Central memory CD8-positive, alpha-beta T cell (primary cell): ENCODE data around the gene SLC4A9.
"Not testable (repeated sequence)": the region's sequence is repeated elsewhere in the genome, so short reads cannot be mapped to it uniquely, and the experiment has no call there.

Experiments used
- ATAC-seq: fragments of 150-1000 bp; cut with Tn5 transposase; replicated peaks from 2 replicates; pipeline ENCODE4 v1.10.0; 2022; ENCODE audit warnings: mild to moderate bottlenecking, moderate FRiP score, moderate number of reproducible peaks; ENCODE audit not compliant: poor library complexity, severe bottlenecking; ENCODE audit errors: extremely low read depth
- DNase-seq, 2 donors: peaks; one replicate each; pipeline ENCODE4 v3.0.0; 2021; ENCODE audit warnings: low spot score in 2 of 2
- H3K27ac Mint-ChIP-seq: one replicate; pipeline ENCODE4 v1.8.0; 2022; ENCODE audit warnings: low read depth, mild to moderate bottlenecking, moderate library complexity, mixed read lengths
- H3K27me3 Mint-ChIP-seq: one replicate; pipeline ENCODE4 v1.8.0; 2022; ENCODE audit warnings: mixed read lengths
- H3K36me3 Mint-ChIP-seq: one replicate; pipeline ENCODE4 v1.8.0; 2022; ENCODE audit warnings: mild to moderate bottlenecking, moderate library complexity, mixed read lengths; ENCODE audit not compliant: insufficient read depth
- H3K4me1 Mint-ChIP-seq: one replicate; pipeline ENCODE4 v1.8.0; 2022; ENCODE audit warnings: mixed read lengths
- H3K4me3 Mint-ChIP-seq: one replicate; pipeline ENCODE4 v1.8.0; 2022; ENCODE audit warnings: mild to moderate bottlenecking, moderate library complexity, mixed read lengths
- H3K9me3 Mint-ChIP-seq: one replicate; pipeline ENCODE4 v1.8.0; 2022; ENCODE audit warnings: mixed read lengths

SLC4A9 gene

GRCh38 chr5:140342287-140342686, 17.7 kb upstream of the SLC4A9 start:
- no peak for DNase-seq

DNA sequence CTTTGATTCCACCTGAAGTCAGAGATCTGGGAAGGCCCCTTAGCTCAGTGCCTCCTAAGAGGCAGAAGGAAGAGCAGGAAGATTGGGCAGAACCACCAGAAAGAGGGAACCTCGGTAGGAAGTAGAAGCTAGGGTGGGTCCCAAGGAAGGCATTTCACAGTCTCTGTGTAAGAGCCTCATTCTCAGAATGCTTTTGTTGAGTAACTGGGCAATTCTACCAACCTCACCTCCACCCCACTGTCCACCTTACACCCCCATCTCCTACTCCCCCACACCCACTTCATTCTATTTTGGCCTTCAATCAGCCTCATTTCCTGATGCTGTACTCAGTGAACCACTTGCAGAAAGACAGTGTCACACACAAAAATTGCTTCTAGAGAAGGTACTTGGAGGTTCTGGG, 17.1 kb upstream of the SLC4A9 start:
- DNase-seq: no peak
- H3K9me3 Mint-ChIP-seq: no peaks in the 10 kb centered on the region
- H3K27me3 Mint-ChIP-seq: peaks cover 12% of the 10 kb centered on the region
- ATAC-seq: no peak
- no peak overlapping the region for H3K4me3 Mint-ChIP-seq
- peaks cover 2% of the 10 kb centered on the region for H3K36me3 Mint-ChIP-seq
- no peak overlapping the region for H3K27ac Mint-ChIP-seq
- peaks cover 26% of the 10 kb centered on the region for H3K4me1 Mint-ChIP-seq

More at GRCh38 chr5:140342287-140342686, 17.7 kb upstream of the SLC4A9 start:
- Mint-ChIP-seq H3K9me3 (no peaks in the 10 kb centered on the region), H3K36me3 (peaks cover 2% of the 10 kb centered on the region), H3K27me3 (peaks cover 5% of the 10 kb centered on the region), H3K27ac (no peak overlapping the region), H3K4me1 (peaks cover 25% of the 10 kb centered on the region), H3K4me3 (no peak overlapping the region)
- ATAC-seq: no peak

DNA sequence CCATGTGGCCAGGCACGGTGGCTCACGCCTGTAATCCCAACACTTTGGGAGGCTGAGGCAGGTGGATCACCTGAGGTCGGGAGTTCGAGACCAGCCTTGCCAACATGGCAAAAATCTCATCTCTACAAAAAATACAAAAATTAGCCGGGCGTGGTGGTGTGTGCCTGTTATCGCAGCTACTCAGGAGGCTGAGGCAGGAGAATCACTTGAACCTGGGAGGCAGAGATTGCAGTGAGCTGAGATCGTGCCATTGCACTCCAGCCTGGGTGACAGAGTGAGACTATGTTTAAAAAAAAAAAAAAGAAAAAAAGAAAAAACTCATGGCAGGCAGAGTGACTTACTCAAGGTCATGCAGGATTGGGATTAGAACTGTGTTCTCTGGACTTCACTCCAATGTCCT, 16.1 kb upstream of the SLC4A9 start:
- Mint-ChIP-seq H3K27me3 (peaks cover 21% of the 10 kb centered on the region), H3K4me1 (peaks cover 26% of the 10 kb centered on the region)
- ATAC-seq, DNase-seq, H3K9me3 Mint-ChIP-seq, H3K27ac Mint-ChIP-seq, H3K36me3 Mint-ChIP-seq, H3K4me3 Mint-ChIP-seq: not testable (repeated sequence)

GRCh38 chr5:140344683-140345423, 15.1 kb upstream of the SLC4A9 start:
- no peaks in the 10 kb centered on the region for H3K9me3 Mint-ChIP-seq
- H3K36me3 Mint-ChIP-seq: peaks cover 2% of the 10 kb centered on the region
- no peak overlapping the region for H3K27ac Mint-ChIP-seq
- peaks cover 26% of the 10 kb centered on the region for H3K4me1 Mint-ChIP-seq
- peaks cover 30% of the 10 kb centered on the region for H3K27me3 Mint-ChIP-seq
- DNase-seq: no peak
- ATAC-seq: no peak
- H3K4me3 Mint-ChIP-seq: peak overlapping the region; percentile 67

DNA sequence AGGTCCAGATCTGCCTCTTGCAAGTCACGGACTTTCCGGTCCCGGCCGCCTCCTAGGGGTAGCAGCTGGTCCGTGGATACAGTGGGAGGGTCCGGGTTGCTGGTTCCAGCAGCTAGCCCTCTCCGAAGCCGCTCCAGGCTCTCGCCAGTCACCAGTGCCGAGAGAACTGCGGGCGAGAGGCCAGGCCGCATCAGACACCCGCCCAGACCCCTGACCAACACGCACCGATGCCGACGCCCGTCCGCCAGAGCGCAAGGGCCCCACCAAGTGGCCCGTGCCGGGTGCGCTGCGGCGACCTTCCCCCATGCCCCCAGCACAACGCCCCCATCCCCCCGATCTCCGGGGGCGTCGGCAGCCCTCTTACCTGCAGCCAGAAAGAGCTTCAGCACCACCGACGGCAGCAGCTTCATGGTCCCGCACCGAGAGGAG, 14.1 kb upstream of the SLC4A9 start:
- H3K27ac Mint-ChIP-seq: no peak overlapping the region
- peaks cover 2% of the 10 kb centered on the region for H3K36me3 Mint-ChIP-seq
- peaks cover 41% of the 10 kb centered on the region for H3K27me3 Mint-ChIP-seq
- DNase-seq (no peak), ATAC-seq (no peak)
- peaks cover 26% of the 10 kb centered on the region for H3K4me1 Mint-ChIP-seq
- no peaks in the 10 kb centered on the region for H3K9me3 Mint-ChIP-seq
- H3K4me3 Mint-ChIP-seq: peak overlapping the region; percentile 67

DNA sequence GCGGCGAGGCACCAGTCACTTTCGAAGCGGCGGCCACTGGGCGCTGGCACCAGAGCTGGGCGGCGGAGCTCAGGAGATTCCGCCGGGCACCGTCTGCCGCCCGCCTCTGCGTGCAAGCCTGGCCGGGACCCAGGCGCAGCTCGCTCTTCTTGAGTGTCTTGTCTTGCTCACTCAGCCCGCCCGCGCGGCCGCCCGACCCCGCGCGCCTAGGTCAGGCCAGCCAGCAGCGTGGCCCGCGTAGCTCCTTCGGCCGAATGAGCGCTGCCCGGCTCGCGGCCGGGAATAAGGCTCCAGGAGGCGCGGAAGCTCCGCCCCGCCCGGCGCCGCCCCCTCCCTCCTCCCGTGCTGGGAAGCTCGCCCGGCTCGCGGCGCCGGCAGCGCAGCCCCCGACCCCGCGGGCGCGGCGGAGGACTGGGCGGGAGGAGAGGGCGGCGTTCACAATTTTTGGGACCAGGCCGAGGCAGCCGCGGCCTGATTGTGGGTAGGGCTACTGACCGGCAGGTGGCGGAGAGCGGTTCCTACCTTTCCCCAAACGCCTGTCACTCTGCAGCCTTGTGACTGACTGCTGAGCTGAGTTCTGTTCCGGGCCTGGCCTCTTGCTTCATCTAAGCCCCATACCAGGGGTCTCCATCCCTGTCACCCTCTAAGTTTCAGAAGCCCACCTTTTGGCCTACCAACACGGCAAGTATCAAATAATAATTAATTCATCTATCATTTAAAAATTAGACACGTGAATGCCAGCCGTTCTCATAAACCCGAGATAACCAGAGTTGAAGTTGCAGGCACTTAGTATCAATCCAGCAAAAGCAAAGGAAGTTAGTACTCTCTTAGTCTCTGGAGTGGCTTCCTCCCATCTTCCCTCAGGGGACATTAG, 13.4 kb upstream of the SLC4A9 start, which contains the start of gene HBEGF:
HBEGF (minus strand) TSS at position 256 of the 874 bp plus-strand sequence. CDS start 275 bp downstream, outside the sequence.
- DNase-seq: no peak
- ATAC-seq: peak; percentile 59
- H3K27ac Mint-ChIP-seq: no peak within 1 kb of the TSS
- peaks cover 2% of the 10 kb centered on the region for H3K36me3 Mint-ChIP-seq
- H3K4me3 Mint-ChIP-seq: peak within 1 kb of the TSS; percentile 67
- peaks cover 43% of the 10 kb centered on the region for H3K27me3 Mint-ChIP-seq
- peaks cover 26% of the 10 kb centered on the region for H3K4me1 Mint-ChIP-seq
- no peaks in the 10 kb centered on the region for H3K9me3 Mint-ChIP-seq

- Mint-ChIP-seq H3K27ac (no peak overlapping the region), H3K27me3 (peaks cover 43% of the 10 kb centered on the region), H3K9me3 (no peaks in the 10 kb centered on the region), H3K4me3 (peak overlapping the region; percentile 67), H3K4me1 (peaks cover 20% of the 10 kb centered on the region), H3K36me3 (peaks cover under 1% of the 10 kb centered on the region)
- DNase-seq (no peak), ATAC-seq (no peak)
Measured at GRCh38 chr5:140347360-140347759, 12.6 kb upstream of the SLC4A9 start.

DNA sequence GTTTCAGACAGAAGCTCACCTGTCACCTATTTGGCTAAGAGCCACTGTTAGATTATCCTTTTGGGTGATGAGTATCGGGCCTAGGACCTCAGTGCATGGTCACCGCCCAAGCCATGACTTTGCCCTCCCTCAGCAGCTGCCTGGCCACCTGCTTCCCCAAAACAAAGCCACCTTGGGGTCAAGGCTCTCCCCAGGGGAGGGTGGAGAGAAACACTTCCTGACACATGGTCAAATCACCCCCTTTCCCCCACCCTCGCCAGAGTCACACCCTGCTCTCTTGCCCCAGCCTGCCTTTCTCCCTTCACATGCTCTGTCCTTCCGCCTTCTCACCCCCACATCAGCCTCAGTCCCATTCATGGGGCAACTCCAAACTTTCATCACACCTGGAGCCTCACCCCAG, 11.9 kb upstream of the SLC4A9 start:
- no peak for ATAC-seq
- H3K4me1 Mint-ChIP-seq: peaks cover 13% of the 10 kb centered on the region

GRCh38 chr5:140349244-140349643, 10.8 kb upstream of the SLC4A9 start:
- DNase-seq (no peak), ATAC-seq (no peak)
- Mint-ChIP-seq H3K9me3 (no peaks in the 10 kb centered on the region), H3K4me1 (peaks cover 7% of the 10 kb centered on the region), H3K27ac (no peak overlapping the region), H3K4me3 (no peak overlapping the region), H3K27me3 (peaks cover 43% of the 10 kb centered on the region), H3K36me3 (no peaks in the 10 kb centered on the region)

More for the DNA sequence above, 11.9 kb upstream of the SLC4A9 start:
- Mint-ChIP-seq H3K27me3 (peaks cover 43% of the 10 kb centered on the region), H3K4me3 (no peak overlapping the region), H3K36me3 (no peaks in the 10 kb centered on the region), H3K27ac (no peak overlapping the region), H3K9me3 (no peaks in the 10 kb centered on the region)
- DNase-seq: no peak

- H3K36me3 Mint-ChIP-seq: no peaks in the 10 kb centered on the region
- peaks cover 7% of the 10 kb centered on the region for H3K4me1 Mint-ChIP-seq
- no peaks in the 10 kb centered on the region for H3K9me3 Mint-ChIP-seq
- no peak overlapping the region for H3K4me3 Mint-ChIP-seq
- peaks cover 42% of the 10 kb centered on the region for H3K27me3 Mint-ChIP-seq
- no peak overlapping the region for H3K27ac Mint-ChIP-seq
- DNase-seq (peak in 1 of 2 donors; percentile 60), ATAC-seq (peak; percentile 79)
Measured at GRCh38 chr5:140351609-140352334, 8.2 kb upstream of the SLC4A9 start.

DNA sequence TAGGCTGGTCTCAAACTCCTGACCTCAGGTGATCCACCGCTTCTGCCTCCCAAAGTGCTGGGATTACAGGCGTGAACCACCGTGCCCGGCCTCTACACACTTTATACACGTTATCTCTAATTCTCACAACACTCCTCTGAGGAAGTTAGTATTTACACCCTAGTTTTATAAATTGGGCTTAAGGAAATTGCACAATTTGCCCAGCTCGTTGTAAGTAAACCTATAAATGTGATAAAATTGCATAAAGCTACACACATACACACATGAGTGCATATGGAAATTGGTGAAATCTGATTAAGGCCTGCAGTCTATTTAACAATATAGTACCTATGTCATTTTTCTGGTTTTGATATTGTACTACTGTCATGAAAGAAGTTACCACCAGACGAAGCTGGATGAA, 4.4 kb upstream of the SLC4A9 start:
- H3K27me3 Mint-ChIP-seq: peaks cover 14% of the 10 kb centered on the region
- no peak for DNase-seq
- peaks cover 8% of the 10 kb centered on the region for H3K4me1 Mint-ChIP-seq
- no peak overlapping the region for H3K27ac Mint-ChIP-seq
- no peak for ATAC-seq
- H3K4me3 Mint-ChIP-seq: no peak overlapping the region
- H3K36me3 Mint-ChIP-seq: no peaks in the 10 kb centered on the region
- no peaks in the 10 kb centered on the region for H3K9me3 Mint-ChIP-seq
